B cell (primary cell): Measurements from ENCODE around the gene CEP128. TPM values are rescaled to one million over a fixed set of nuclear protein-coding genes. Genes with fewer than 3 reads are reported as not detected.

Experiments
- ATAC-seq: fragments of 200-7000 bp; cut with Tn5 transposase; one replicate; pipeline ENCODE4 v1.10.0; 2021; ENCODE audit warnings: low read depth, mild to moderate bottlenecking, moderate number of reproducible peaks, moderate library complexity
- CTCF ChIA-PET: fragments of 350-600 bp; sonication (Branson Sonifier 250); formaldehyde crosslinking; loops from one replicate; lab custom pipeline; 2021; ENCODE audit warnings: antibody characterized with exemption, inconsistent platforms; lab: Charles Lee
- POLR2A ChIA-PET: fragments of 350-600 bp; sonication (Branson Sonifier 250); formaldehyde crosslinking; loops from one replicate; lab custom pipeline; 2021; ENCODE audit warnings: antibody characterized with exemption; lab: Charles Lee
- DNase-seq: peaks from one replicate; pipeline ENCODE4 v3.0.0; 2013
- H2AFZ ChIP-seq: 2 replicates; pipeline ENCODE4 v1.6.1; 2012; ENCODE audit warnings: mild to moderate bottlenecking, low read depth, low read length; ENCODE audit not compliant: insufficient read depth, poor library complexity, severe bottlenecking
- H3K27ac ChIP-seq, 2 donors: 1 replicate in 1 of 2; 2 replicates in 1 of 2; pipeline ENCODE4 v1.5.1; 2012 to 2013; ENCODE audit warnings: low read length in 2 of 2, mild to moderate bottlenecking in 2 of 2, moderate library complexity in 1 of 2
- H3K27me3 ChIP-seq, 4 experiments: fragments of 200-600 bp in 1 of 4; sonication (generic) in 1 of 4; replicated peaks in 1 of 4; 1 replicate in 2 of 4; 2 replicates in 2 of 4; pipeline versions ENCODE4 v1.6.1 to v1.7.0; 2013 to 2016; ENCODE audit warnings: low read length in 3 of 4, mild to moderate bottlenecking in 2 of 4, mixed read lengths in 1 of 4, moderate library complexity in 1 of 4; ENCODE audit not compliant: insufficient read depth in 4 of 4, control insufficient read depth in 3 of 4; ENCODE audit errors: control extremely low read depth in 1 of 4
- H3K36me3 ChIP-seq, 2 experiments: replicated peaks in 1 of 2; 1 replicate in 1 of 2; 2 replicates in 1 of 2; pipeline versions ENCODE4 v1.6.1 to v1.7.1; 2013; ENCODE audit warnings: low read length in 1 of 2; ENCODE audit not compliant: insufficient read depth in 2 of 2, control insufficient read depth in 1 of 2; ENCODE audit errors: control extremely low read depth in 1 of 2, extremely low read depth in 1 of 2
- H3K4me1 ChIP-seq, 2 donors: fragments of 200-600 bp in 1 of 2; sonication (generic) in 1 of 2; 1 replicate in 1 of 2; 2 replicates in 1 of 2; pipeline versions ENCODE4 v1.5.1 to v1.6.1; 2013 to 2017; ENCODE audit warnings: low read length in 2 of 2; ENCODE audit not compliant: control insufficient read depth in 2 of 2, insufficient read depth in 2 of 2
- H3K4me2 ChIP-seq: replicated peaks from 2 replicates; pipeline ENCODE3; 2012; ENCODE audit warnings: mild to moderate bottlenecking, low read depth, low read length; ENCODE audit not compliant: poor library complexity, severe bottlenecking
- H3K4me3 ChIP-seq, 5 experiments: fragments of 200-600 bp in 1 of 5; sonication (generic) in 1 of 5; 1 replicate in 3 of 5; 2 replicates in 2 of 5; pipeline versions ENCODE4 v1.5.1 to v1.7.0; 2011 to 2016; ENCODE audit warnings: low read length in 4 of 5, mild to moderate bottlenecking in 4 of 5, low read depth in 2 of 5, control low read depth in 1 of 5, moderate library complexity in 1 of 5; ENCODE audit not compliant: insufficient read depth in 1 of 5; ENCODE audit errors: control extremely low read depth in 1 of 5, extremely low read depth in 1 of 5
- H3K79me2 ChIP-seq: fragments of 200-600 bp; sonication (generic); one replicate; pipeline ENCODE4 v1.6.0; 2016; ENCODE audit warnings: low read length; ENCODE audit not compliant: control insufficient read depth, insufficient read depth
- H3K9ac ChIP-seq: fragments of 200-600 bp; sonication (generic); 2 replicates; pipeline ENCODE4 v1.6.1; 2017; ENCODE audit warnings: mild to moderate bottlenecking, low read length, moderate library complexity
- H3K9me3 ChIP-seq, 3 donors: one replicate each; pipeline versions ENCODE4 v1.6.1 to v1.7.1; 2013; ENCODE audit warnings: low read length in 2 of 3; ENCODE audit not compliant: control insufficient read depth in 2 of 3, insufficient read depth in 1 of 3; ENCODE audit errors: control extremely low read depth in 1 of 3
- H4K20me1 ChIP-seq: 2 replicates; pipeline ENCODE4 v1.6.0; 2012; ENCODE audit warnings: mild to moderate bottlenecking, low read length; ENCODE audit not compliant: insufficient read depth, control insufficient read depth, poor library complexity, severe bottlenecking
- H3K27ac Mint-ChIP-seq: one replicate; pipeline ENCODE4 v1.8.0; 2021; ENCODE audit warnings: mixed read lengths
- H3K27me3 Mint-ChIP-seq: one replicate; pipeline ENCODE4 v1.8.0; 2021; ENCODE audit warnings: mixed read lengths
- H3K4me1 Mint-ChIP-seq: one replicate; pipeline ENCODE4 v1.8.0; 2021; ENCODE audit warnings: mixed read lengths
- H3K4me3 Mint-ChIP-seq: one replicate; pipeline ENCODE4 v1.8.0; 2021; ENCODE audit warnings: mixed read lengths
- H3K9me3 Mint-ChIP-seq: one replicate; pipeline ENCODE4 v1.8.0; 2022; ENCODE audit warnings: mixed read lengths; ENCODE audit not compliant: insufficient read depth
- CTCF ChIP-seq: fragments of 200-600 bp; IDR thresholded peaks from one replicate; pipeline ENCODE4 v1.8.0; 2022; ENCODE audit warnings: antibody characterized with exemption, mild to moderate bottlenecking
- EZH2 ChIP-seq: IDR thresholded peaks from 2 replicates; pipeline ENCODE4 v1.6.1; 2012; ENCODE audit warnings: borderline replicate concordance, low read depth, mild to moderate bottlenecking, moderate library complexity, low read length; ENCODE audit not compliant: insufficient read depth, poor library complexity, severe bottlenecking
- WGBS: methylation state at CpG from one replicate; pipeline ENCODE4 v1.1.5; 2013; ENCODE audit warnings: missing lambda C conversion rate; ENCODE audit not compliant: insufficient coverage; 5-methylcytosine and 5-hydroxymethylcytosine counted together
- intact Hi-C: fragments of 100-400 bp; cut with micrococcal nuclease; formaldehyde crosslinking; loops from one replicate; pipeline ENCODE4 v1.10.0; 2022
- polyA plus RNA-seq: library from polyadenylated mRNA; depleted of rRNA; stranded (reverse); fragments of >200 nt; gene quantifications from 2 replicates; pipeline ENCODE4 v1.2.3, GENCODE V29; 2012
- total RNA-seq, 2 donors: library from RNA; stranded (reverse); fragments of 120-200 nt in 1 of 2; gene quantifications; 1 replicate in 1 of 2; 2 replicates in 1 of 2; pipeline versions ENCODE4 v1.2.3 to v1.2.4, GENCODE V29; 2013 to 2022

The CEP128 gene
- total and polyA plus RNA-seq, 2 donors (not counting 1 experiment from before 2014, with no cell fraction given), result 1.1 to 31.6 TPM

GRCh38 chr14:80602946-80603345 lies 338.6 kb downstream of the CEP128 start:
- Mint-ChIP-seq H3K4me3 (no peak overlapping the region), H3K9me3 (no peaks in the 10 kb centered on the region), H3K27ac (no peak overlapping the region), H3K27me3 (no peaks in the 10 kb centered on the region), H3K4me1 (no peaks in the 10 kb centered on the region)
- intact Hi-C loops, result no loop called here
- no peak overlapping the region for H2AFZ ChIP-seq
- ChIA-PET CTCF (no interaction called here), POLR2A (no interaction called here)
- ATAC-seq (no peak), DNase-seq (no peak)
- no peaks in the 10 kb centered on the region for H3K27me3 ChIP-seq
- H3K9ac ChIP-seq, result no peak overlapping the region
- H3K9me3 ChIP-seq, result no peaks in the 10 kb centered on the region
- no peaks in the 10 kb centered on the region for H3K4me1 ChIP-seq
- no peaks in the 10 kb centered on the region for H3K79me2 ChIP-seq
- no peak overlapping the region for H3K4me3 ChIP-seq
- TF ChIP-seq CTCF, result no peak
- TF ChIP-seq EZH2, result no peak
- H3K36me3 ChIP-seq, result no peaks in the 10 kb centered on the region
- no peak overlapping the region for H3K4me2 ChIP-seq
- no peak overlapping the region for H3K27ac ChIP-seq
- no CpG with 5 or more reads among the region's 1 CpG for WGBS
- no peaks in the 10 kb centered on the region for H4K20me1 ChIP-seq

GRCh38 chr14:80587096-80587724 lies 354.3 kb downstream of the CEP128 start:
- no peaks in the 10 kb centered on the region for H3K4me1 Mint-ChIP-seq
- H3K9me3 ChIP-seq, result no peaks in the 10 kb centered on the region
- ATAC-seq, result no peak
- H3K9me3 Mint-ChIP-seq, result no peaks in the 10 kb centered on the region
- H3K27me3 ChIP-seq, result no peaks in the 10 kb centered on the region
- no peak overlapping the region for H3K4me3 Mint-ChIP-seq
- no peaks in the 10 kb centered on the region for H4K20me1 ChIP-seq
- no peak for DNase-seq
- no peak overlapping the region for H3K27ac Mint-ChIP-seq
- no peaks in the 10 kb centered on the region for H3K36me3 ChIP-seq
- no peak for TF ChIP-seq EZH2
- TF ChIP-seq CTCF, result no peak
- ChIA-PET POLR2A (no interaction called here), CTCF (no interaction called here)
- no peak overlapping the region for H3K4me3 ChIP-seq
- no peak overlapping the region for H3K4me2 ChIP-seq
- no peak overlapping the region for H2AFZ ChIP-seq
- intact Hi-C loops, result no loop called here
- H3K9ac ChIP-seq, result no peak overlapping the region
- H3K27ac ChIP-seq, result no peak overlapping the region
- 80% methylated on average over 1 of the region's 3 CpGs for WGBS
- no peaks in the 10 kb centered on the region for H3K79me2 ChIP-seq
- no peaks in the 10 kb centered on the region for H3K4me1 ChIP-seq
- no peaks in the 10 kb centered on the region for H3K27me3 Mint-ChIP-seq
